Liver (tissue), 9 donors: ENCODE data around the gene BRAP. TPM values are rescaled to one million over a fixed set of nuclear protein-coding genes. Genes with fewer than 3 reads are reported as not detected.

Source experiments
- DNase-seq: peaks from one replicate; pipeline ENCODE4 v3.0.0-alpha.2; 2017; ENCODE audit warnings: low spot score
- H3K27ac ChIP-seq, 2 donors: one replicate each; pipeline ENCODE4 v1.7.0; 2013; ENCODE audit warnings: inconsistent platforms in 2 of 2, low read length in 2 of 2, control low read depth in 1 of 2, low read depth in 1 of 2, mild to moderate bottlenecking in 1 of 2
- H3K27me3 ChIP-seq, 4 donors: one replicate each; pipeline versions ENCODE4 v1.6.1 to v1.7.0; 2013; ENCODE audit warnings: low read length in 3 of 4, inconsistent platforms in 1 of 4, mild to moderate bottlenecking in 1 of 4, moderate library complexity in 1 of 4; ENCODE audit not compliant: control insufficient read depth in 4 of 4, insufficient read depth in 4 of 4
- H3K36me3 ChIP-seq, 4 donors: one replicate each; pipeline versions ENCODE4 v1.6.1 to v1.7.0; 2013; ENCODE audit warnings: low read length in 3 of 4, mild to moderate bottlenecking in 3 of 4, low read depth in 1 of 4, moderate library complexity in 1 of 4; ENCODE audit not compliant: control insufficient read depth in 4 of 4, insufficient read depth in 3 of 4
- H3K4me1 ChIP-seq, 4 donors: one replicate each; pipeline versions ENCODE4 v1.6.1 to v1.7.0; 2013; ENCODE audit warnings: low read length in 3 of 4, mild to moderate bottlenecking in 3 of 4, moderate library complexity in 1 of 4; ENCODE audit not compliant: control insufficient read depth in 4 of 4, insufficient read depth in 4 of 4
- H3K4me3 ChIP-seq, 3 donors: one replicate each; pipeline versions ENCODE4 v1.6.1 to v1.7.0; 2013; ENCODE audit warnings: low read length in 3 of 3, control low read depth in 1 of 3, low read depth in 1 of 3, mild to moderate bottlenecking in 1 of 3
- H3K9ac ChIP-seq, 2 donors: one replicate each; pipeline ENCODE4 v1.7.0; 2013; ENCODE audit warnings: low read length in 2 of 2, mild to moderate bottlenecking in 2 of 2, moderate library complexity in 2 of 2, control low read depth in 1 of 2, low read depth in 1 of 2
- H3K9me3 ChIP-seq, 4 donors: one replicate each; pipeline versions ENCODE4 v1.6.1 to v1.7.0; 2013; ENCODE audit warnings: low read length in 3 of 4; ENCODE audit not compliant: control insufficient read depth in 4 of 4
- EGR1 ChIP-seq, 2 donors: IDR thresholded peaks; 2 replicates each; pipeline ENCODE4 v1.6.1; 2016 to 2018; ENCODE audit warnings: antibody characterized with exemption in 2 of 2, low read depth in 2 of 2
- FOXA1 ChIP-seq: IDR thresholded peaks from 2 replicates; pipeline ENCODE4 v1.6.1; 2016; ENCODE audit warnings: antibody characterized with exemption
- FOXA2 ChIP-seq: IDR thresholded peaks from 2 replicates; pipeline ENCODE4 v1.6.1; 2016; ENCODE audit warnings: antibody characterized with exemption
- HNF4A ChIP-seq, 2 donors: conservative IDR thresholded peaks; 2 replicates each; pipeline ENCODE4 v1.6.1; 2016; ENCODE audit warnings: antibody characterized with exemption in 2 of 2, mild to moderate bottlenecking in 2 of 2
- HNF4G ChIP-seq: IDR thresholded peaks from 2 replicates; pipeline ENCODE4 v1.6.1; 2016; ENCODE audit warnings: antibody characterized with exemption
- JUND ChIP-seq, 2 donors: IDR thresholded peaks; 2 replicates each; pipeline ENCODE4 v1.6.1; 2016; ENCODE audit warnings: antibody characterized with exemption in 2 of 2
- NR2F2 ChIP-seq: IDR thresholded peaks from 2 replicates; pipeline ENCODE4 v1.6.1; 2016; ENCODE audit warnings: antibody characterized with exemption
- RAD21 ChIP-seq, 2 donors: IDR thresholded peaks; 2 replicates each; pipeline ENCODE4 v1.6.1; 2016; ENCODE audit warnings: antibody characterized with exemption in 2 of 2, mild to moderate bottlenecking in 2 of 2
- REST ChIP-seq: IDR thresholded peaks from 2 replicates; pipeline ENCODE4 v1.6.1; 2016; ENCODE audit warnings: antibody characterized with exemption, mild to moderate bottlenecking
- RXRA ChIP-seq, 2 donors: IDR thresholded peaks; 2 replicates each; pipeline ENCODE4 v1.6.1; 2017 to 2018; ENCODE audit warnings: antibody characterized with exemption in 2 of 2, mild to moderate bottlenecking in 1 of 2
- SP1 ChIP-seq: IDR thresholded peaks from 2 replicates; pipeline ENCODE4 v1.6.1; 2018; ENCODE audit warnings: antibody characterized with exemption, mild to moderate bottlenecking
- TAF1 ChIP-seq: conservative IDR thresholded peaks from 2 replicates; pipeline ENCODE4 v1.6.1; 2016; ENCODE audit warnings: antibody characterized with exemption, mild to moderate bottlenecking
- YY1 ChIP-seq: IDR thresholded peaks from 2 replicates; pipeline ENCODE4 v1.6.1; 2016; ENCODE audit warnings: antibody characterized with exemption, mild to moderate bottlenecking
- ZBTB33 ChIP-seq: IDR thresholded peaks from 2 replicates; pipeline ENCODE4 v1.6.1; 2016; ENCODE audit warnings: antibody characterized with exemption
- WGBS: extraction: QIAGEN DNeasy Blood & Tissue Kit; methylation state at CpG from one replicate; pipeline ENCODE4 v1.1.7; 2013; 5-methylcytosine and 5-hydroxymethylcytosine counted together
- polyA plus RNA-seq, 2 donors: library from polyadenylated mRNA; stranded (reverse) in 1 of 2; unstranded in 1 of 2; fragments of 200-250 nt in 1 of 2; fragments of >200 nt in 1 of 2; fragmentation: Nextera tagmentation in 1 of 2; extraction: Ambion mirVana in 1 of 2; gene quantifications; one replicate each; pipeline versions ENCODE4 v1.2.1 to v1.2.3, GENCODE V29; 2013 to 2015
- total RNA-seq, 2 donors: library from RNA; depleted of rRNA; stranded (reverse); fragments of >200 nt; gene quantifications; one replicate each; pipeline ENCODE4 v1.2.3, GENCODE V29; 2014
- TF ChIP-seq, protein P1 (sequence below): IDR thresholded peaks from 2 replicates; pipeline ENCODE4 v1.6.1; 2016; ENCODE audit warnings: antibody characterized with exemption
- TF ChIP-seq, protein P2 (sequence below): fragments of 150-350 bp; IDR thresholded peaks from 2 replicates; pipeline ENCODE4 v1.5.1; 2017; ENCODE audit warnings: improper control_type of control experiment, low read depth, low read length; ENCODE audit not compliant: missing input control
- TF ChIP-seq, protein P3 (sequence below): IDR thresholded peaks from 2 replicates; pipeline ENCODE4 v1.6.1; 2016; ENCODE audit warnings: antibody characterized with exemption
- donor health status: healthy.
- donor health status: healthy.
- donor health status: healthy.
- donor health status: healthy.
- donor health status: healthy.

BRAP gene
- total and polyA plus RNA-seq, 4 donors: 4.8 to 10.1 (median 6.7) TPM

DNA sequence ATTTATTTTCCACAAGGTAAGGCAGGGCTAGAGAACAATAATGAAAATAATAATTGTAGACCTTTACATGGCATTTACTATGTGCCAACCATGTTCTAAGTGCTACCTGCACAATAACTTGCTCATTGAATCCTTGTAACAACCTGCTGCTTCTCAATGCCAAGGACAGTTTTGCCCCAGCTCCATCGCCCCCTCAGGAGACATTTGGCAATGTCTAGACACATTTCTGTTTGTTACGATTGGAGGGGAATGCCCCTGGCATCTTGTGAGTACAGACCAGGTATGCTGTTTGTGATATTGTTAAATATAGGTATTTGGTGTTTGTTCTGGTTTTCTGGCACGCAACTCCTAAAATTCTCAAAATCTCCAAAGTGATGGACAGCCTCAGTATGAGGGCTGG lies 78.5 kb downstream of the BRAP start:
- WGBS: 81% methylated on average over 3 of the region's 3 CpGs
- TF ChIP-seq TAF1: no peak
- no peak for TF ChIP-seq FOXA1
- TF ChIP-seq, protein P1, sequence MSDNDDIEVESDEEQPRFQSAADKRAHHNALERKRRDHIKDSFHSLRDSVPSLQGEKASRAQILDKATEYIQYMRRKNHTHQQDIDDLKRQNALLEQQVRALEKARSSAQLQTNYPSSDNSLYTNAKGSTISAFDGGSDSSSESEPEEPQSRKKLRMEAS: no peak
- TF ChIP-seq NR2F2: no peak
- TF ChIP-seq SP1: no peak
- no peak for TF ChIP-seq REST
- TF ChIP-seq FOXA2: no peak
- no peak for TF ChIP-seq HNF4G
- no peak for TF ChIP-seq RAD21 (IDR thresholded peaks at IDR 0.05)
- TF ChIP-seq YY1: no peak
- TF ChIP-seq, protein P2, sequence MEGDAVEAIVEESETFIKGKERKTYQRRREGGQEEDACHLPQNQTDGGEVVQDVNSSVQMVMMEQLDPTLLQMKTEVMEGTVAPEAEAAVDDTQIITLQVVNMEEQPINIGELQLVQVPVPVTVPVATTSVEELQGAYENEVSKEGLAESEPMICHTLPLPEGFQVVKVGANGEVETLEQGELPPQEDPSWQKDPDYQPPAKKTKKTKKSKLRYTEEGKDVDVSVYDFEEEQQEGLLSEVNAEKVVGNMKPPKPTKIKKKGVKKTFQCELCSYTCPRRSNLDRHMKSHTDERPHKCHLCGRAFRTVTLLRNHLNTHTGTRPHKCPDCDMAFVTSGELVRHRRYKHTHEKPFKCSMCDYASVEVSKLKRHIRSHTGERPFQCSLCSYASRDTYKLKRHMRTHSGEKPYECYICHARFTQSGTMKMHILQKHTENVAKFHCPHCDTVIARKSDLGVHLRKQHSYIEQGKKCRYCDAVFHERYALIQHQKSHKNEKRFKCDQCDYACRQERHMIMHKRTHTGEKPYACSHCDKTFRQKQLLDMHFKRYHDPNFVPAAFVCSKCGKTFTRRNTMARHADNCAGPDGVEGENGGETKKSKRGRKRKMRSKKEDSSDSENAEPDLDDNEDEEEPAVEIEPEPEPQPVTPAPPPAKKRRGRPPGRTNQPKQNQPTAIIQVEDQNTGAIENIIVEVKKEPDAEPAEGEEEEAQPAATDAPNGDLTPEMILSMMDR: no peak
- no peak for TF ChIP-seq EGR1 (IDR thresholded peaks at IDR 0.05; ENCODE audit: low read depth in 2 of 2)
- TF ChIP-seq JUND (IDR thresholded peaks at IDR 0.05): no peak

GRCh38 chr12:111606767-111607230 lies 79.0 kb downstream of the BRAP start:
- Histone ChIP-seq H3K4me3 (no peak overlapping the region), H3K27ac (no peak overlapping the region), H3K9ac (no peak overlapping the region), H3K9me3 (no peaks in the 10 kb centered on the region), H3K36me3 (no peaks in the 10 kb centered on the region), H3K27me3 (no peaks in the 10 kb centered on the region), H3K4me1 (peaks cover 0 to 1% (median under 1%) of the 10 kb centered on the region in 4 donors)
- no peak for TF ChIP-seq JUND (IDR thresholded peaks at IDR 0.05)
- no peak for TF ChIP-seq NR2F2
- TF ChIP-seq TAF1: no peak
- no peak for TF ChIP-seq RXRA (IDR thresholded peaks at IDR 0.05)
- TF ChIP-seq FOXA2: no peak
- TF ChIP-seq ZBTB33: no peak
- TF ChIP-seq, protein P2: no peak
- TF ChIP-seq SP1: no peak
- no peak for TF ChIP-seq EGR1 (IDR thresholded peaks at IDR 0.05; ENCODE audit: low read depth in 2 of 2)
- TF ChIP-seq RAD21 (IDR thresholded peaks at IDR 0.05): no peak
- TF ChIP-seq HNF4A (conservative IDR thresholded peaks at IDR 0.05): no peak
- TF ChIP-seq, protein P3, sequence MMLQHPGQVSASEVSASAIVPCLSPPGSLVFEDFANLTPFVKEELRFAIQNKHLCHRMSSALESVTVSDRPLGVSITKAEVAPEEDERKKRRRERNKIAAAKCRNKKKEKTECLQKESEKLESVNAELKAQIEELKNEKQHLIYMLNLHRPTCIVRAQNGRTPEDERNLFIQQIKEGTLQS: no peak
- TF ChIP-seq, protein P1: no peak
- WGBS: 92% methylated on average over 3 of the region's 3 CpGs
- DNase-seq: no peak

More for the DNA sequence above, 78.5 kb downstream of the BRAP start:
- no peak for DNase-seq
- Histone ChIP-seq H3K27ac (no peak overlapping the region), H3K4me3 (no peak overlapping the region), H3K9me3 (no peaks in the 10 kb centered on the region), H3K4me1 (peaks cover 0 to 3% (median 2%) of the 10 kb centered on the region in 4 donors), H3K27me3 (no peaks in the 10 kb centered on the region), H3K9ac (no peak overlapping the region), H3K36me3 (no peaks in the 10 kb centered on the region)
